DOHH2 (cell line): ENCODE data around the gene CASZ1.

Source experiments
- EZH2phosphoT487 ChIP-seq: fragments of 200-600 bp; sonication (generic); IDR thresholded peaks from 2 replicates; pipeline ENCODE4 v1.6.1; 2017; ENCODE audit warnings: borderline replicate concordance, mild to moderate bottlenecking, antibody characterized with exemption, low read length, moderate library complexity, mixed read lengths
- TF ChIP-seq, protein P1 (sequence below): fragments of 200-600 bp; sonication (generic); IDR thresholded peaks from one replicate; pipeline ENCODE4 v1.5.1; 2014; ENCODE audit warnings: antibody characterized with exemption, mild to moderate bottlenecking, low read depth, low read length; ENCODE audit not compliant: poor library complexity, severe bottlenecking

DNA sequence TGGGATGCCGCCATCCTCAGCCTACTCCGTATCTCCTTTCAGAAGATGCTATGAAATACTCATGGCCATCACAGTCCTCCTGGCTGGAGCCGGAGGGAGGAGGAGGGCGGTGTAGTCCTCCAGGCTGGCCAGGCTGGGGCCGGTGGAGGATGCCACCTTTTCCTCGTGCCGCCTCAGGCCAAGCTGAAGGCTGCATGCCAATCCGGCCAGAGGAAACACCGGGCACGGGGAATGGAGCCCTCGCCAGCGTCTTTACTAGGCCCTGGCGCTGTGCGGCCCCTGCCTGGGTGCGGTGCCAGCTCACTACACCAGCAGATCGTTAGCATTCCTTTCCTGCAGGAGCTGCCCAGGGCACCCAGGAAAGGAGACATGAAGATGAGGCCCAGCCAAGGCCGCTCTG is 70.1 kb downstream of the CASZ1 start:
- TF ChIP-seq, protein P1, sequence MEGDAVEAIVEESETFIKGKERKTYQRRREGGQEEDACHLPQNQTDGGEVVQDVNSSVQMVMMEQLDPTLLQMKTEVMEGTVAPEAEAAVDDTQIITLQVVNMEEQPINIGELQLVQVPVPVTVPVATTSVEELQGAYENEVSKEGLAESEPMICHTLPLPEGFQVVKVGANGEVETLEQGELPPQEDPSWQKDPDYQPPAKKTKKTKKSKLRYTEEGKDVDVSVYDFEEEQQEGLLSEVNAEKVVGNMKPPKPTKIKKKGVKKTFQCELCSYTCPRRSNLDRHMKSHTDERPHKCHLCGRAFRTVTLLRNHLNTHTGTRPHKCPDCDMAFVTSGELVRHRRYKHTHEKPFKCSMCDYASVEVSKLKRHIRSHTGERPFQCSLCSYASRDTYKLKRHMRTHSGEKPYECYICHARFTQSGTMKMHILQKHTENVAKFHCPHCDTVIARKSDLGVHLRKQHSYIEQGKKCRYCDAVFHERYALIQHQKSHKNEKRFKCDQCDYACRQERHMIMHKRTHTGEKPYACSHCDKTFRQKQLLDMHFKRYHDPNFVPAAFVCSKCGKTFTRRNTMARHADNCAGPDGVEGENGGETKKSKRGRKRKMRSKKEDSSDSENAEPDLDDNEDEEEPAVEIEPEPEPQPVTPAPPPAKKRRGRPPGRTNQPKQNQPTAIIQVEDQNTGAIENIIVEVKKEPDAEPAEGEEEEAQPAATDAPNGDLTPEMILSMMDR, result no peak
- TF ChIP-seq EZH2phosphoT487, result no peak
